ENCODE data around the gene PEX11G. TPM values are rescaled to one million over a fixed set of nuclear protein-coding genes. Genes with fewer than 3 reads are reported as not detected.

The PEX11G gene
- total and polyA plus RNA-seq, 10 of the 15 experiments (the other 5 are each of a cell fraction or from before 2014, with no cell fraction given): 0.05 to 1.8 (median 0.73) TPM; not detected in 1

GRCh38 chr19:7535047-7535997, 46.5 kb upstream of the PEX11G start, which contains the start of gene PNPLA6 (continued):
- no peak for TF ChIP-seq GABPA (IDR thresholded peaks at IDR 0.05; ENCODE audit: low read depth)
- TF ChIP-seq YBX1 (IDR thresholded peaks at IDR 0.05): no peak
- TF ChIP-seq CHD2 (IDR thresholded peaks at IDR 0.05; ENCODE audit: borderline replicate concordance, low read depth, low read length): peak; percentile 85
- TF ChIP-seq RAD51 (IDR thresholded peaks at IDR 0.05): no peak
- no peak for TF ChIP-seq ZBTB11 (CRISPR knock-in tag; IDR thresholded peaks at IDR 0.05)
- TF ChIP-seq IKZF1 (conservative IDR thresholded peaks at IDR 0.05): peak; percentile 100
- TF ChIP-seq MTA2 (IDR thresholded peaks at IDR 0.05; ENCODE audit: low read depth): no peak
- TF ChIP-seq, protein P1, sequence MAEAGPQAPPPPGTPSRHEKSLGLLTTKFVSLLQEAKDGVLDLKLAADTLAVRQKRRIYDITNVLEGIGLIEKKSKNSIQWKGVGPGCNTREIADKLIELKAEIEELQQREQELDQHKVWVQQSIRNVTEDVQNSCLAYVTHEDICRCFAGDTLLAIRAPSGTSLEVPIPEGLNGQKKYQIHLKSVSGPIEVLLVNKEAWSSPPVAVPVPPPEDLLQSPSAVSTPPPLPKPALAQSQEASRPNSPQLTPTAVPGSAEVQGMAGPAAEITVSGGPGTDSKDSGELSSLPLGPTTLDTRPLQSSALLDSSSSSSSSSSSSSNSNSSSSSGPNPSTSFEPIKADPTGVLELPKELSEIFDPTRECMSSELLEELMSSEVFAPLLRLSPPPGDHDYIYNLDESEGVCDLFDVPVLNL (IDR thresholded peaks at IDR 0.05; ENCODE audit: low read depth, low read length): 0 out of 2 replicates have a peak, but pooled peaks have one; percentile 39
- TF ChIP-seq RELA (IDR thresholded peaks at IDR 0.05; ENCODE audit: borderline replicate concordance, partially characterized antibody): peak; percentile 66
- TF ChIP-seq WRNIP1 (IDR thresholded peaks at IDR 0.05; ENCODE audit: borderline replicate concordance, low read depth, low read length): no peak
- TF ChIP-seq ZBTB40 (IDR thresholded peaks at IDR 0.05; ENCODE audit: borderline replicate concordance): peak; percentile 64; the same call in 1 of the 2 replicates
- no peak for TF ChIP-seq RFX5 (IDR thresholded peaks at IDR 0.05; ENCODE audit: low read depth, low read length)
- no peak for TF ChIP-seq ATF2 (IDR thresholded peaks at IDR 0.05; ENCODE audit: low read length)
- TF ChIP-seq CHD1 (IDR thresholded peaks at IDR 0.05; ENCODE audit: low read depth, low read length): peak; percentile 84; the same call in 1 of the 2 replicates
- TF ChIP-seq MXI1 (IDR thresholded peaks at IDR 0.05; ENCODE audit: low read depth, low read length): peak; percentile 63
- TF ChIP-seq STAT3 (IDR thresholded peaks at IDR 0.05; ENCODE audit: low read depth, low read length): no peak
- no peak for TF ChIP-seq BCL11A (IDR thresholded peaks at IDR 0.05; ENCODE audit: low read depth, low read length)
- TF ChIP-seq ATF3 (IDR thresholded peaks at IDR 0.05; ENCODE audit: borderline replicate concordance, extremely low read depth, low read depth, low read length): peak; percentile 55; the same call in 1 of the 2 replicates
- TF ChIP-seq CREB1 (IDR thresholded peaks at IDR 0.05; ENCODE audit: low read depth): peak; percentile 98

All from GM12878 (cell line).